Bronchial epithelial cell (primary cell): ENCODE measurements around the gene CTU2. TPM values are rescaled to one million over a fixed set of nuclear protein-coding genes. Genes with fewer than 3 reads are reported as not detected.

Source experiments
- DNase-seq: peaks from one replicate; pipeline ENCODE4 v3.0.0-alpha.2; 2010; ENCODE audit warnings: low read depth
- FAIRE-seq: peaks from 2 replicates; lab custom pipeline; 2011; peaks lifted over from hg19 to GRCh38; lab: Jason Lieb, UNC
- H3K27me3 ChIP-seq: 2 replicates; pipeline ENCODE4 v1.5.1; 2011; ENCODE audit warnings: low read length; ENCODE audit not compliant: control insufficient read depth, insufficient read depth
- H3K36me3 ChIP-seq: 2 replicates; pipeline ENCODE4 v1.5.1; 2011; ENCODE audit warnings: low read length; ENCODE audit not compliant: control insufficient read depth, insufficient read depth
- H3K4me3 ChIP-seq: 2 replicates; pipeline ENCODE4 v1.5.1; 2011; ENCODE audit warnings: mild to moderate bottlenecking, low read depth, low read length, control low read depth
- total RNA-seq: library from RNA; depleted of rRNA; stranded (reverse); fragments of >200 nt; gene quantifications from 2 replicates; pipeline ENCODE4 v1.2.1, GENCODE V29; 2014
- TF ChIP-seq, protein P1 (sequence below): IDR thresholded peaks from 2 replicates; pipeline ENCODE4 v1.5.1; 2011; ENCODE audit warnings: mild to moderate bottlenecking, moderate library complexity, low read length, control low read depth, inconsistent platforms; ENCODE audit not compliant: insufficient read depth, severe bottlenecking

The CTU2 gene
- total RNA-seq, 1 donor from 2014 or later = 31.1 TPM

DNA sequence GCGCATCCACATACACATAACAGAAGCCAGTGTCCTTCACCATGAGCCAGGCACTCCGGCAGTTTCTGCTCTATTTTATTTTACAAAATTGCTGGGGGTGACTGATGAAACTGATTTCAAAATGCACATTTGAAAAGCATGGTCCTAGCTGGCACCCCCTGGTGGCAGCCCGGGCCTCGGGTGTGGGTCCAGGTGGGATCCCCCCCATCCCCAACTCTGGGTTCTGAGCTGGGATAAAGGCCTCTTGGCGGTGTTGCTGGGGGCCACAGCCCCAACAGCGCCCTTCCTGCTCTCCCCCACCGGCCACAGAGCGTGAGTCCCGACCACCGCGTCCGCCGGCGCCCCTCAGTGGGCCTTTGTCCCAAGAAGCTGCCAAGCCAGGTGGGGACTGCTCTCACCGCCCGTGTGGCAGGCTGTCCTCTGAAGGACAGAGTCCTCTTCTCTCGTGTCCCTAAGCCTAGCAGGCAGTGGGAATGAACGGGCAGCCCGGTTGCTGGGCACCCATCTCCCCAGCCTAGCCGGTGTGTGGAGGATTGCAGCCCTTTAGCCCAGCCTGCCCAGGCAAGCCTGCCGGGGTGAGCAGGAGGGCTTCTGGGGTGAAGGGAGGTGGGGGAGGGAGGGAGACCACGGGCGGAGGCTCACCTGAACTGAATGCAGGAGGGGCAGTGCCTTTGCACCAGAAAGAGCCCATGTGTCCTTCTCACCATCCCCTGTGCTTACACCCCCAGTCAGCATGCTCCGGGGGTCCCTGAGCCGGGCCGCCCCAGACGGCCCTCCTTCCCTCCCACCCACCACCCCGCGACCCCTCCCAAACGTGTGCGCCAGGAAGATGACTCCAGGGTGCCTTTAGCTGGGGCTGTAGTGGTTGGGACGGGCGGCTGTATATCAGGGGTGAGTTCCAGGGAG is 20.9 kb upstream of the CTU2 start:
- TF ChIP-seq, protein P1, sequence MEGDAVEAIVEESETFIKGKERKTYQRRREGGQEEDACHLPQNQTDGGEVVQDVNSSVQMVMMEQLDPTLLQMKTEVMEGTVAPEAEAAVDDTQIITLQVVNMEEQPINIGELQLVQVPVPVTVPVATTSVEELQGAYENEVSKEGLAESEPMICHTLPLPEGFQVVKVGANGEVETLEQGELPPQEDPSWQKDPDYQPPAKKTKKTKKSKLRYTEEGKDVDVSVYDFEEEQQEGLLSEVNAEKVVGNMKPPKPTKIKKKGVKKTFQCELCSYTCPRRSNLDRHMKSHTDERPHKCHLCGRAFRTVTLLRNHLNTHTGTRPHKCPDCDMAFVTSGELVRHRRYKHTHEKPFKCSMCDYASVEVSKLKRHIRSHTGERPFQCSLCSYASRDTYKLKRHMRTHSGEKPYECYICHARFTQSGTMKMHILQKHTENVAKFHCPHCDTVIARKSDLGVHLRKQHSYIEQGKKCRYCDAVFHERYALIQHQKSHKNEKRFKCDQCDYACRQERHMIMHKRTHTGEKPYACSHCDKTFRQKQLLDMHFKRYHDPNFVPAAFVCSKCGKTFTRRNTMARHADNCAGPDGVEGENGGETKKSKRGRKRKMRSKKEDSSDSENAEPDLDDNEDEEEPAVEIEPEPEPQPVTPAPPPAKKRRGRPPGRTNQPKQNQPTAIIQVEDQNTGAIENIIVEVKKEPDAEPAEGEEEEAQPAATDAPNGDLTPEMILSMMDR = peak; percentile 84
- FAIRE-seq (no peak), DNase-seq (peak; percentile 59)
- peaks cover 4% of the 10 kb centered on the region for H3K27me3 ChIP-seq
- no peaks in the 10 kb centered on the region for H3K36me3 ChIP-seq
- H3K4me3 ChIP-seq = peak overlapping the region; percentile 49

DNA sequence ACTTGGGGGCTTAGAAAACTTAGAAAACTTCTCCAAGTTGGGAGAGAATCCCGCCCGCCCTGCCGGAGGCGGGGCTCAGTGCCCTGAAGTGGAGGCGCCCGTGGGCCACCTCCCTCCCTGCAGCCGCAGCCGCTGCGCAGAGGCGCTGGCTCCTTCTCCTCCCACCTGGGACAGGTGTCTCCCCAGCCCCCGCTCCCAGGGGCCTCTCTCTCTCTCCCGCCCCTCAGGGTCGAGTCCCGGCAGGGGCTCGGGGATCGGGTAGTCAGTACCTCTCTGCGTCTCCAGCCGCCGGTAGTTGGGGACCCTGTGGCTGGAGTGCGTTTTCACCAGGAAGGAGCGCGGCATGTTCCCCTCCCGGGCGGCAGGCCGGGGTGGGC is 20.3 kb upstream of the CTU2 start:
- H3K36me3 ChIP-seq = no peaks in the 10 kb centered on the region
- DNase-seq (no peak), FAIRE-seq (no peak)
- peak overlapping the region; percentile 49 for H3K4me3 ChIP-seq
- H3K27me3 ChIP-seq = peaks cover 4% of the 10 kb centered on the region
- TF ChIP-seq, protein P1 = no peak

DNA sequence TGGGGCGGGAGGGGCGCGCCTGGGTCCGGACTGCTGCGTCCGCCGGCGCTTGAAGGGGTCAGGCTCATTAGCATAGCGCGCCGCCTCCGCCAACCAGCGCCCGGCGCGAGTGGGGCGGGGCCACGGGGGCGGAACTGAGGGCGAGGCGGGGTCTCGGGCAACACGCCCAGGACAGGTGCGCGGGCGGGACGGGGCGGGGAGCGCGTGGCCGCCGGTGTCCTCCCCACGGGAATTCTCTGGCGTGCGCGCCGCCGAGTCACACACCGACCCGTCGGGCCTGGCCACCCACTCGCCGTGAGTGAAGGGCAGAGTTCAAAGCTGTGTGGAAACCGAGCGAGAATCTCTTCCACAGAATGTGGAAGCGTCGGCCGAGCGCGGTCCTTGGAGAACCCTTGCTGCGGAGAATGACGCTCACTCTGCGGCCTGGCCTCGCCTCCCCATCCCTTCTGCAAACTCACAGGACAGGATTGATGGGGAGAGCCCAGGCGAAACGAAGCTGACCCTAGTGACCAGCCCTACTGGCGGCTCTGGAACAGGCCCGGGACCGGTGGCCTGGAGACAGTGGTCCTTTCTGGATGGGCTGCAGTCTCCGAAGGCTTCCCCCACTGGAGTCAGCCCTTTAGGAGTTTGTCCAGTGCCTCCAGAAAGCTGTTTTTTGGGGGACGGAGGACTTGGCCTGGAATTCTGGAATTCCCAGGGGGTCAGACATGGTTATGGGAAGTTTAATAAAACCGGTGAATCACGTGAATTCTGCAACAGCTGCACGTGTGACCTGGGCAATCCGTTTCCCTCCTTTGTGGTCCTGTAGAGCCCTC is 19.7 kb upstream of the CTU2 start, which contains the start of gene SNAI3:
Gene SNAI3 (minus strand): TSS at position 69 of the 815 bp plus-strand sequence. CDS start 101 bp downstream, outside the sequence.
- peaks cover 3% of the 10 kb centered on the region for H3K27me3 ChIP-seq

DNA sequence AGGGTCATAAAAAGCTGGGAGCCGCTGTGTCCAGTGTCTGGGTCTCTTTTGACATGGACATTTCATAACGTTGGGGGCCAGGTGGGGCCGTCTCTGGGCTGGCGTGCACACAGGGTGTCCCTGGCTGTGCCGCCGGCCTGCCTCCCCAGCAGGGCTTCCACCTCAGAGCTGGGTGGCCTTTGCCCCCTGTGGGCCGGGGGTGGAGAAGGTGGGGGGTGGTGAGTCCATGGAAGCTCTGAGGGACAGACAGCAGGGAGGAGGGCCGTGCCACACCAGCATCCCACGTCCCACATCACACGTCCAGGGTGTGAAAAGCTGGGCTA is 19.1 kb upstream of the CTU2 start:
- Histone ChIP-seq H3K36me3 (no peaks in the 10 kb centered on the region), H3K4me3 (no peak overlapping the region), H3K27me3 (no peaks in the 10 kb centered on the region)
- no peak for DNase-seq
- no peak for FAIRE-seq
- TF ChIP-seq, protein P1 = no peak

More for the DNA sequence above, 19.7 kb upstream of the CTU2 start, which contains the start of gene SNAI3:
- TF ChIP-seq, protein P1 = no peak
- no peaks in the 10 kb centered on the region for H3K36me3 ChIP-seq
- FAIRE-seq = no peak
- H3K4me3 ChIP-seq = peak within 1 kb of the TSS; percentile 49
- DNase-seq = peak; percentile 52

DNA sequence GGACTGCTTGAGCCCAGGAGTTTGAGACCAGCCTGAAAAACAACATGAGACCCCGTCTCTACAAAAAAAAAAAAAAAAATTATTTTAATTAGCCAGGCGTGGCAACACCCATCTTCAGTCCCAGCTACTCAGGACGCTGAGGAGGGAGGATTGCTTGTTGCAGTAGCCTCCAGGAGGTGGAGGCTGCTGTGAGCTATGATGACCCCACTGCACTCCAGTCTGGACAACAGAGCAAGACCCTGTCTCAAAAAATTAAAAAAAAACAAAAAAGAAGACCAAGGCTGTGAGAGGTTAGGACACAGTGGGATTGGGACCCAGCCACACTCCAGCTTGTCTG is 18.7 kb upstream of the CTU2 start:
- no peaks in the 10 kb centered on the region for H3K27me3 ChIP-seq
- FAIRE-seq = no peak

More for the DNA sequence above, 18.7 kb upstream of the CTU2 start:
- TF ChIP-seq, protein P1 = no peak
- Histone ChIP-seq H3K36me3 (no peaks in the 10 kb centered on the region), H3K4me3 (no peak overlapping the region)
- DNase-seq = no peak
